K562 (cell line): ENCODE data around the gene NHSL2. TPM values are rescaled to one million over a fixed set of nuclear protein-coding genes. Genes with fewer than 3 reads are reported as not detected.
A peak's percentile ranks its signal among the peaks of the same experiment; 100 is the strongest.

ENCODE experiments used
- BRCA1 ChIP-seq, 2 experiments: fragments of 450-650 bp in 1 of 2; sonication (generic) in 1 of 2; formaldehyde crosslinking in 1 of 2; IDR thresholded peaks; 2 replicates each; pipeline versions ENCODE4 v1.5.0 to v1.6.1; 2017 to 2020; ENCODE audit warnings: mild to moderate bottlenecking in 1 of 2, missing genetic modification reagents in 1 of 2
- CBX2 ChIP-seq: fragments of 200-600 bp; sonication (generic); IDR thresholded peaks from one replicate; pipeline ENCODE4 v1.6.1; 2012; ENCODE audit warnings: mild to moderate bottlenecking, low read length, inconsistent platforms; ENCODE audit not compliant: insufficient read depth, poor library complexity, severe bottlenecking
- DDX20 ChIP-seq: fragments of 450-650 bp; IDR thresholded peaks from 2 replicates; pipeline ENCODE4 v1.6.1; 2016; ENCODE audit warnings: missing genetic modification characterization, low read depth, mild to moderate bottlenecking, missing compliant biosample characterization, moderate library complexity
- ELF4 ChIP-seq: fragments of 450-650 bp; formaldehyde crosslinking; IDR thresholded peaks from 2 replicates; pipeline ENCODE4 v1.4.0; 2022; ENCODE audit warnings: missing genetic modification characterization
- EZH2 ChIP-seq: IDR thresholded peaks from 2 replicates; pipeline ENCODE4 v1.6.1; 2012; ENCODE audit warnings: low read depth, mild to moderate bottlenecking, inconsistent platforms, low read length, borderline replicate concordance
- FOXK2 ChIP-seq, 2 experiments: fragments of 450-650 bp; IDR thresholded peaks in 1 of 2; conservative IDR thresholded peaks in 1 of 2; 2 replicates each; pipeline ENCODE4 v1.6.1; 2016; ENCODE audit warnings: low read depth in 2 of 2, mild to moderate bottlenecking in 1 of 2
- GTF2F1 ChIP-seq: IDR thresholded peaks from 2 replicates; pipeline ENCODE4 v1.6.1; 2011; ENCODE audit warnings: low read depth, low read length, improper control_type of control experiment
- MAFF ChIP-seq: IDR thresholded peaks from 2 replicates; pipeline ENCODE4 v1.6.1; 2012; ENCODE audit warnings: low read length, improper control_type of control experiment
- MCM7 ChIP-seq, 2 experiments: fragments of 450-650 bp; IDR thresholded peaks; 2 replicates each; pipeline ENCODE4 v1.6.1; 2016 to 2018
- MLX ChIP-seq, 2 experiments: fragments of 450-650 bp in 1 of 2; sonication (generic) in 1 of 2; formaldehyde crosslinking; conservative IDR thresholded peaks; 2 replicates each; pipeline versions ENCODE4 v1.4.0 to v1.8.1; 2020 to 2022; ENCODE audit warnings: mild to moderate bottlenecking in 1 of 2, missing genetic modification reagents in 1 of 2
- MXI1 ChIP-seq: IDR thresholded peaks from 2 replicates; pipeline ENCODE4 v1.6.1; 2011; ENCODE audit warnings: low read depth, mild to moderate bottlenecking, improper control_type of control experiment, low read length
- NFE2L1 ChIP-seq: fragments of 450-650 bp; IDR thresholded peaks from 2 replicates; pipeline ENCODE4 v1.6.1; 2016; ENCODE audit warnings: missing genetic modification characterization, low read depth, mild to moderate bottlenecking, missing compliant biosample characterization, moderate library complexity, borderline replicate concordance
- OTX1 ChIP-seq: fragments of 450-650 bp; formaldehyde crosslinking; IDR thresholded peaks from 2 replicates; pipeline ENCODE4 v1.4.0; 2022; ENCODE audit warnings: mild to moderate bottlenecking
- SP1 ChIP-seq: sonication (generic); formaldehyde crosslinking; IDR thresholded peaks from 2 replicates; pipeline ENCODE4 v1.8.1; 2022; ENCODE audit warnings: mild to moderate bottlenecking, missing genetic modification reagents
- SP2 ChIP-seq: IDR thresholded peaks from 2 replicates; pipeline ENCODE4 v1.6.1; 2011; ENCODE audit warnings: mild to moderate bottlenecking, low read depth, low read length, moderate library complexity; ENCODE audit not compliant: poor library complexity, severe bottlenecking; ENCODE audit errors: extremely low read depth
- TCFL5 ChIP-seq: fragments of 250-450 bp; sonication (Bioruptor Pico); conservative IDR thresholded peaks from 2 replicates; pipeline ENCODE4 v1.6.1; 2021; ENCODE audit warnings: mild to moderate bottlenecking, moderate library complexity, matching md5 sums
- ZKSCAN8 ChIP-seq: fragments of 200-800 bp; sonication (Bioruptor generic); IDR thresholded peaks from 2 replicates; pipeline ENCODE4 v1.6.1; 2016; ENCODE audit warnings: missing genetic modification characterization, missing compliant biosample characterization
- ZNF133 ChIP-seq: fragments of 250-450 bp; sonication (Bioruptor Pico); IDR thresholded peaks from 2 replicates; pipeline ENCODE4 v1.4.0; 2020; ENCODE audit warnings: mild to moderate bottlenecking
- ZNF311 ChIP-seq: fragments of 250-450 bp; sonication (Bioruptor Pico); IDR thresholded peaks from 2 replicates; pipeline ENCODE4 v1.4.0; 2020; ENCODE audit warnings: mild to moderate bottlenecking, moderate library complexity
- ZNF384 ChIP-seq: IDR thresholded peaks from 2 replicates; pipeline ENCODE4 v1.6.1; 2012; ENCODE audit warnings: low read depth, low read length, improper control_type of control experiment
- ZNF830 ChIP-seq: fragments of 250-450 bp; sonication (Bioruptor Pico); IDR thresholded peaks from 2 replicates; pipeline ENCODE4 v1.5.0; 2021; ENCODE audit warnings: mild to moderate bottlenecking
- polyA plus RNA-seq, 8 experiments: library from polyadenylated mRNA; depleted of rRNA in 4 of 8; stranded (reverse) in 5 of 8; unstranded in 3 of 8; fragments of >200 nt; fragmentation: Nextera tagmentation in 2 of 8; fragmentation: Illumina TruSeq in 1 of 8; extraction: Ambion mirVana in 2 of 8; extraction: Trizol in 1 of 8; gene quantifications; 2 replicates each; pipeline versions ENCODE4 v1.2.1 to v1.2.3, GENCODE V29; 2011 to 2014; ENCODE audit warnings: inconsistent platforms in 1 of 8, missing spikeins in 1 of 8
- total RNA-seq, 7 experiments: library from RNA; depleted of rRNA in 6 of 7; stranded (reverse); fragments of >200 nt in 6 of 7; fragmentation: Illumina TruSeq in 2 of 7; extraction: Trizol in 2 of 7; gene quantifications; 2 replicates each; pipeline versions ENCODE4 v1.2.1 to v1.2.3, GENCODE V29; 2011 to 2021; ENCODE audit warnings: low replicate concordance in 1 of 7
- TF ChIP-seq, protein P1 (sequence below): fragments of 250-450 bp; sonication (Bioruptor Pico); IDR thresholded peaks from 2 replicates; pipeline ENCODE4 v1.8.0; 2022; ENCODE audit warnings: inconsistent platforms
- TF ChIP-seq, protein P2 (sequence below): fragments of 450-650 bp; conservative IDR thresholded peaks from 2 replicates; pipeline ENCODE4 v1.6.1; 2016; ENCODE audit warnings: missing genetic modification characterization, low read depth, mild to moderate bottlenecking, missing compliant biosample characterization, moderate library complexity

NHSL2 gene
- total and polyA plus RNA-seq, 9 of the 15 experiments (the other 6 are each of a cell fraction or from before 2014, with no cell fraction given), result 0.02 TPM; not detected in 8

DNA sequence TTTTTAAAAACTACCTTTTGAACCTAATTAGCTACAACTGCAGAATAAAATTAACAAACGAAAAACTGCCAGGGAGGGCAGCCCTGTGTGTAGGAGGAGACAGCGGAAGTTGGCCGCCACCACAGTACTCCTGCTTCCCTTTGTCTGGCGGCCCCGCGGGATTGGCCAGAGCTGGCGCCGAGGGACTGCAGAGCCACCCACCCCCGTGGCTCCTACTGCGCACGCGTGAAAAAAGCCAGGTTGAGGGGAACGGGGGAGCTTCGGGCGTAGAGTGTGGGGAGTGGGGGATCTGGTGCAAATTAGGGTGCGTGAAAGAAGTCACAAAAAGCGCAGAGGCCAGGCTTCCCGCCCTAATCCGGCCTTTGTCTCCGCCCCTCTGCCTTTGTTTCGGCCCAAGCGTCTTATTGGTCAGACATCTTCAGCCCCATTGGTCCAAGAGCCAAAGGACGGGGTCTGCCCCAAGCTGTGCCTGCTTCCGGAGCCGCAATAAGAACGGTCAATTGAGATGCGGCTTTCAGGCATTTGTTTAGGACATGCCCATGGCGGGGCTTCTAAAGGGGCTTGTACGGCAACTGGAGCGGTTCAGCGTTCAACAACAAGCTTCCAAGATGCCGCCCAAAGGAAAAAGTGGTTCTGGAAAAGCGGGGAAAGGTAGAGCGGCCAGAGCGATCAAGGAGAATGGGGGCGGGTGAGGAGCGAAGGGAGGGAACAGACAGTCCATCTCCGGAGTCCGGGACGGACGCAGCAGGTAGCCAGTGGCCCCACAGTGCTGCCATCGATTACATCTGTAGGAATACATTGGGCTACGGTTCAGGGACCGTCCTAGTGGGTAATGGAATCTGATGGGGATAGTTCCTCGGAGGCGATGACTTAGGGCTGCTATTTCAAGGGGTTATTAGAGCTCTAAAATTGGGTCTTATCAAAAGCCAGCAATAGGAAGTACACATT lies 270.8 kb downstream of the NHSL2 start, which contains the start of gene PIN4 (continued):
- TF ChIP-seq ELF4 (CRISPR knock-in tag) (no peak), GTF2F1 (no peak), SP1 (peak; percentile 43; the same call in 1 of the 2 replicates), MXI1 (no peak), TCFL5 (no peak), ZNF133 (CRISPR knock-in tag) (no peak), MLX (CRISPR knock-in tag; conservative IDR thresholded peaks at IDR 0.05) (no peak), EZH2 (no peak), NFE2L1 (tag) (no peak), ZKSCAN8 (CRISPR knock-in tag) (no peak), CBX2 (no peak), BRCA1 (IDR thresholded peaks at IDR 0.05) (no peak), BRCA1 (CRISPR knock-in tag; IDR thresholded peaks at IDR 0.05) (no peak), MCM7 (IDR thresholded peaks at IDR 0.05) (no peak), MAFF (no peak), DDX20 (tag) (no peak), FOXK2 (conservative IDR thresholded peaks at IDR 0.05 in 1 of 2, IDR thresholded peaks at IDR 0.05 in 1 of 2; ENCODE audit: low read depth in 2 of 2) (peak; percentile 80 to 87), SP2 (no peak), ZNF384 (no peak), ZNF311 (CRISPR knock-in tag) (no peak), OTX1 (CRISPR knock-in tag) (no peak), ZNF830 (CRISPR knock-in tag) (no peak)
- TF ChIP-seq, protein P1, sequence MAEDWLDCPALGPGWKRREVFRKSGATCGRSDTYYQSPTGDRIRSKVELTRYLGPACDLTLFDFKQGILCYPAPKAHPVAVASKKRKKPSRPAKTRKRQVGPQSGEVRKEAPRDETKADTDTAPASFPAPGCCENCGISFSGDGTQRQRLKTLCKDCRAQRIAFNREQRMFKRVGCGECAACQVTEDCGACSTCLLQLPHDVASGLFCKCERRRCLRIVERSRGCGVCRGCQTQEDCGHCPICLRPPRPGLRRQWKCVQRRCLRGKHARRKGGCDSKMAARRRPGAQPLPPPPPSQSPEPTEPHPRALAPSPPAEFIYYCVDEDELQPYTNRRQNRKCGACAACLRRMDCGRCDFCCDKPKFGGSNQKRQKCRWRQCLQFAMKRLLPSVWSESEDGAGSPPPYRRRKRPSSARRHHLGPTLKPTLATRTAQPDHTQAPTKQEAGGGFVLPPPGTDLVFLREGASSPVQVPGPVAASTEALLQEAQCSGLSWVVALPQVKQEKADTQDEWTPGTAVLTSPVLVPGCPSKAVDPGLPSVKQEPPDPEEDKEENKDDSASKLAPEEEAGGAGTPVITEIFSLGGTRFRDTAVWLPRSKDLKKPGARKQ (CRISPR knock-in tag), result no peak
- TF ChIP-seq, protein P2, sequence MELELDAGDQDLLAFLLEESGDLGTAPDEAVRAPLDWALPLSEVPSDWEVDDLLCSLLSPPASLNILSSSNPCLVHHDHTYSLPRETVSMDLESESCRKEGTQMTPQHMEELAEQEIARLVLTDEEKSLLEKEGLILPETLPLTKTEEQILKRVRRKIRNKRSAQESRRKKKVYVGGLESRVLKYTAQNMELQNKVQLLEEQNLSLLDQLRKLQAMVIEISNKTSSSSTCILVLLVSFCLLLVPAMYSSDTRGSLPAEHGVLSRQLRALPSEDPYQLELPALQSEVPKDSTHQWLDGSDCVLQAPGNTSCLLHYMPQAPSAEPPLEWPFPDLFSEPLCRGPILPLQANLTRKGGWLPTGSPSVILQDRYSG (tag), result no peak
